ENCODE data around the gene ZBTB7A.
A peak's percentile ranks its signal among the peaks of the same experiment; 100 is the strongest.

Gene ZBTB7A

GRCh38 chr19:4061178-4061682 is 5.5 kb downstream of the ZBTB7A start:
- no peaks in the 10 kb centered on the region for H3K27me3 ChIP-seq (ENCODE audit: control insufficient read depth in 1 of 2, insufficient read depth in 1 of 2, low read length in 2 of 2)
- H3K14ac ChIP-seq (ENCODE audit: low read length in 2 of 2), result peak overlapping the region in 1 of 2 experiments; percentile 26
- peaks cover 20 to 61% of the 10 kb centered on the region in 2 experiments for H3K36me3 ChIP-seq (ENCODE audit: control insufficient read depth in 1 of 2, insufficient read depth in 2 of 2, low read depth in 1 of 2, low read length in 2 of 2)
- H3K4ac ChIP-seq (ENCODE audit: low read depth in 1 of 2, low read length in 2 of 2), result no peak overlapping the region
- no peak overlapping the region for H2BK5ac ChIP-seq (ENCODE audit: low read depth, low read length, poor library complexity, severe bottlenecking)
- peak overlapping the region in 1 of 2 experiments; percentile 59 for H2BK12ac ChIP-seq (ENCODE audit: low read length in 2 of 2)
- H2AFZ ChIP-seq (ENCODE audit: low read depth, low read length), result no peak overlapping the region
- peaks cover 59% of the 10 kb centered on the region for H3K4me1 ChIP-seq (ENCODE audit: control insufficient read depth, insufficient read depth, low read depth, low read length)
- H3K4me2 ChIP-seq (ENCODE audit: low read length, poor library complexity, severe bottlenecking), result peak overlapping the region; percentile 42
- peak overlapping the region; percentile 83 for H2AK5ac ChIP-seq (ENCODE audit: low read length, severe bottlenecking)
- H4K91ac ChIP-seq (ENCODE audit: low read length), result no peak overlapping the region
- WGBS, result 53% methylated on average over 20 of the region's 23 CpGs
- H2BK15ac ChIP-seq (ENCODE audit: low read depth, poor library complexity, severe bottlenecking), result no peak overlapping the region
- H3K9me3 ChIP-seq (ENCODE audit: control insufficient read depth, low read length), result no peaks in the 10 kb centered on the region
- H2BK120ac ChIP-seq (ENCODE audit: low read depth, low read length), result no peak overlapping the region
- no peaks in the 10 kb centered on the region for H3K79me1 ChIP-seq (replicated peaks; ENCODE audit: low read length, poor library complexity, severe bottlenecking)
- H3K27ac ChIP-seq (ENCODE audit: low read length, poor library complexity, severe bottlenecking), result no peak overlapping the region
- peak overlapping the region; percentile 92 for H3K9ac ChIP-seq (ENCODE audit: low read length)
- H3K23ac ChIP-seq (ENCODE audit: low read length in 2 of 2), result no peak overlapping the region
- peak overlapping the region in 1 of 2 experiments; percentile 53 for H3K18ac ChIP-seq (ENCODE audit: low read depth in 1 of 2, low read length in 2 of 2)
- no peak for DNase-seq
- peak overlapping the region in 1 of 2 experiments; percentile 85 for H3K4me3 ChIP-seq (ENCODE audit: insufficient read depth in 1 of 2, low read depth in 1 of 2, low read length in 2 of 2)
- H4K8ac ChIP-seq (ENCODE audit: low read length), result no peak overlapping the region

GRCh38 chr19:4060621-4061177 is 6.0 kb downstream of the ZBTB7A start:
- peak overlapping the region in 1 of 2 experiments; percentile 85 for H3K4me3 ChIP-seq (ENCODE audit: insufficient read depth in 1 of 2, low read depth in 1 of 2, low read length in 2 of 2)
- no peaks in the 10 kb centered on the region for H3K27me3 ChIP-seq (ENCODE audit: control insufficient read depth in 1 of 2, insufficient read depth in 1 of 2, low read length in 2 of 2)
- H2BK120ac ChIP-seq (ENCODE audit: low read depth, low read length), result peak overlapping the region; percentile 6
- no peak overlapping the region for H2BK5ac ChIP-seq (ENCODE audit: low read depth, low read length, poor library complexity, severe bottlenecking)
- peak overlapping the region; percentile 55 to 65 for H3K18ac ChIP-seq (ENCODE audit: low read depth in 1 of 2, low read length in 2 of 2)
- no peak overlapping the region for H3K4me2 ChIP-seq (ENCODE audit: low read length, poor library complexity, severe bottlenecking)
- H4K91ac ChIP-seq (ENCODE audit: low read length), result peak overlapping the region; percentile 70
- peak overlapping the region; percentile 38 for H2AK5ac ChIP-seq (ENCODE audit: low read length, severe bottlenecking)
- H2BK12ac ChIP-seq (ENCODE audit: low read length in 2 of 2), result peak overlapping the region in 1 of 2 experiments; percentile 15
- H3K9ac ChIP-seq (ENCODE audit: low read length), result peak overlapping the region; percentile 92
- H3K4me1 ChIP-seq (ENCODE audit: control insufficient read depth, insufficient read depth, low read depth, low read length), result peaks cover 61% of the 10 kb centered on the region
- no peak for DNase-seq
- no peak overlapping the region for H3K23ac ChIP-seq (ENCODE audit: low read length in 2 of 2)
- no peak overlapping the region for H2AFZ ChIP-seq (ENCODE audit: low read depth, low read length)
- H3K14ac ChIP-seq (ENCODE audit: low read length in 2 of 2), result peak overlapping the region in 1 of 2 experiments; percentile 87
- WGBS, result 98% methylated on average over 15 of the region's 16 CpGs
- peak overlapping the region in 1 of 2 experiments; percentile 14 for H3K4ac ChIP-seq (ENCODE audit: low read depth in 1 of 2, low read length in 2 of 2)
- H3K27ac ChIP-seq (ENCODE audit: low read length, poor library complexity, severe bottlenecking), result no peak overlapping the region
- peaks cover 25 to 66% of the 10 kb centered on the region in 2 experiments for H3K36me3 ChIP-seq (ENCODE audit: control insufficient read depth in 1 of 2, insufficient read depth in 2 of 2, low read depth in 1 of 2, low read length in 2 of 2)
- no peak overlapping the region for H2BK15ac ChIP-seq (ENCODE audit: low read depth, poor library complexity, severe bottlenecking)
- no peaks in the 10 kb centered on the region for H3K79me1 ChIP-seq (replicated peaks; ENCODE audit: low read length, poor library complexity, severe bottlenecking)
- peak overlapping the region; percentile 80 for H4K8ac ChIP-seq (ENCODE audit: low read length)
- H3K9me3 ChIP-seq (ENCODE audit: control insufficient read depth, low read length), result no peaks in the 10 kb centered on the region

DNA sequence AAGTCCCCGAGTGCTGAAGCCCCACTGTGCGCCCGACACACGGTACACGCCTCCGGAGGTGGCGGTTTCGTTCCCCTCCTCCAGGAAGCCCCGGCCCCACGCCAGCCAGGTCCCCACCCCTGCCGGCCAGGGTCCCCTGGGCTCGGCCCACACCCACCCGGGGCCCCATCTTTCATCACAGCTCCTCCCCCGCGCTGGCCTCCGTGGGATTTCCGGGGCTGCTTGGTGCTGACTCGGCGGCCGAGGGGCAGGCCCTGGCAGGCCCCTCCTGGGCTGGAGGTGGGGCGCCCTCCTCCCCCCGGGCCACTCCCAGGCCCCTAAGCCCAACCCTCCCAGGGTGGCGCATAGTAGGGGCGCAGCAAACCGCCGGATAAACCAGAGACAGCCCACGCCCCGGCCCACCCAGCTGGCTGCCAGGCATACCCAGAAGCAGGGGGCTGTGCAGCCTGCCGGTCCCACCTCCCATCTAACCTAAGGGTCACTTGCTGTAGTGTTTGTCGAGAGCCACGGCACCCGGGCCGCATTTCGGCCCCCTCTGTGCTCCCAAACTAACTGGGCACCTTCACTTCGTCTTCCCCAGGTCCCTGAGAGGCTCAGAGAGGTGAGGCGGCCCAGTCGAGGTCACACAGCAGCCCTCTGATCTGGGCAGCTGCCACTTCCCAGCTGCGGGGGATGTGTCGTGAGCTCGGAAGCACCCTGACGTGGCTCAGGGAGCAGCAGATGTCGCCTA is 6.6 kb downstream of the ZBTB7A start:
- Histone ChIP-seq H4K8ac (ENCODE audit: low read length) (peak overlapping the region; percentile 80), H3K4me1 (ENCODE audit: control insufficient read depth, insufficient read depth, low read depth, low read length) (peaks cover 61% of the 10 kb centered on the region), H3K4me2 (ENCODE audit: low read length, poor library complexity, severe bottlenecking) (no peak overlapping the region), H3K36me3 (ENCODE audit: control insufficient read depth in 1 of 2, insufficient read depth in 2 of 2, low read depth in 1 of 2, low read length in 2 of 2) (peaks cover 27 to 69% of the 10 kb centered on the region in 2 experiments), H3K14ac (ENCODE audit: low read length in 2 of 2) (peak overlapping the region in 1 of 2 experiments; percentile 87), H3K4me3 (ENCODE audit: insufficient read depth in 1 of 2, low read depth in 1 of 2, low read length in 2 of 2) (peak overlapping the region in 1 of 2 experiments; percentile 85), H3K4ac (ENCODE audit: low read depth in 1 of 2, low read length in 2 of 2) (peak overlapping the region; percentile 59 to 86), H2AK5ac (ENCODE audit: low read length, severe bottlenecking) (peak overlapping the region; percentile 75), H3K9me3 (ENCODE audit: control insufficient read depth, low read length) (no peaks in the 10 kb centered on the region), H3K23ac (ENCODE audit: low read length in 2 of 2) (peak overlapping the region in 1 of 2 experiments; percentile 38), H3K27ac (ENCODE audit: low read length, poor library complexity, severe bottlenecking) (peak overlapping the region; percentile 83), H2AFZ (ENCODE audit: low read depth, low read length) (no peak overlapping the region), H3K9ac (ENCODE audit: low read length) (peak overlapping the region; percentile 92), H2BK15ac (ENCODE audit: low read depth, poor library complexity, severe bottlenecking) (no peak overlapping the region), H3K18ac (ENCODE audit: low read depth in 1 of 2, low read length in 2 of 2) (peak overlapping the region; percentile 55 to 65), H4K91ac (ENCODE audit: low read length) (peak overlapping the region; percentile 70), H2BK12ac (ENCODE audit: low read length in 2 of 2) (peak overlapping the region in 1 of 2 experiments; percentile 15), H2BK5ac (ENCODE audit: low read depth, low read length, poor library complexity, severe bottlenecking) (no peak overlapping the region), H2BK120ac (ENCODE audit: low read depth, low read length) (peak overlapping the region; percentile 86), H3K27me3 (ENCODE audit: control insufficient read depth in 1 of 2, insufficient read depth in 1 of 2, low read length in 2 of 2) (no peaks in the 10 kb centered on the region), H3K79me1 (replicated peaks; ENCODE audit: low read length, poor library complexity, severe bottlenecking) (no peaks in the 10 kb centered on the region)
- DNase-seq, result no peak
- WGBS, result 81% methylated on average over 42 of the region's 42 CpGs

DNA sequence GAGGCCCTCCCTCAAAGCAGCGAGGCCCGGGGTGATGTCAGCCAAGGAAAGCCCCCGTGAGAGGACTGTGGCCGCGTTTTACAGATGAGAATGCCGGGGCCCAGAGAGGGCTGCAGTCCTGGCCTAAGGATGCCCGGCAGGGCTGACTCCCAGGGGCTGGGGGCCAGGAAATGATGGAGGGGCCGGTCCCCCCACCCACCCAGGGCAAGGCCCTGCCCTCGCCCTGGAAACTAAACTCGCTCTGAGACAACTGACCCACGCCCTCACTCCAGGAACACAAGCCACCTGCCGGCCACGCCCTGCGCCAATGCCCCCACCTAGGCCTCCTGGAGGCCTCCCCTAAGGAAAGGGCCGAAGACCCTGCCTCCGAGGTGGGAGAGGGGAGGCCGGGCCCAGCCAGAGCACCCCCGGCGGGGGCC is 7.2 kb downstream of the ZBTB7A start:
- WGBS, result 83% methylated on average over 19 of the region's 19 CpGs
- peaks cover 61% of the 10 kb centered on the region for H3K4me1 ChIP-seq (ENCODE audit: control insufficient read depth, insufficient read depth, low read depth, low read length)
- no peak for DNase-seq

More for the DNA sequence above, 7.2 kb downstream of the ZBTB7A start:
- peak overlapping the region in 1 of 2 experiments; percentile 51 for H3K4me3 ChIP-seq (ENCODE audit: insufficient read depth in 1 of 2, low read depth in 1 of 2, low read length in 2 of 2)
- peak overlapping the region; percentile 11 to 15 for H2BK12ac ChIP-seq (ENCODE audit: low read length in 2 of 2)
- peak overlapping the region; percentile 95 for H2BK15ac ChIP-seq (ENCODE audit: low read depth, poor library complexity, severe bottlenecking)
- H3K4me2 ChIP-seq (ENCODE audit: low read length, poor library complexity, severe bottlenecking), result no peak overlapping the region
- H3K18ac ChIP-seq (ENCODE audit: low read depth in 1 of 2, low read length in 2 of 2), result peak overlapping the region; percentile 33 to 85
- H3K4ac ChIP-seq (ENCODE audit: low read depth in 1 of 2, low read length in 2 of 2), result peak overlapping the region; percentile 84 to 91
- H3K36me3 ChIP-seq (ENCODE audit: control insufficient read depth in 1 of 2, insufficient read depth in 2 of 2, low read depth in 1 of 2, low read length in 2 of 2), result peaks cover 33 to 73% of the 10 kb centered on the region in 2 experiments
- H3K9ac ChIP-seq (ENCODE audit: low read length), result peak overlapping the region; percentile 88
- no peaks in the 10 kb centered on the region for H3K27me3 ChIP-seq (ENCODE audit: control insufficient read depth in 1 of 2, insufficient read depth in 1 of 2, low read length in 2 of 2)
- no peak overlapping the region for H2BK5ac ChIP-seq (ENCODE audit: low read depth, low read length, poor library complexity, severe bottlenecking)
- H3K14ac ChIP-seq (ENCODE audit: low read length in 2 of 2), result no peak overlapping the region
- H3K23ac ChIP-seq (ENCODE audit: low read length in 2 of 2), result no peak overlapping the region
- H3K27ac ChIP-seq (ENCODE audit: low read length, poor library complexity, severe bottlenecking), result peak overlapping the region; percentile 83
- peak overlapping the region; percentile 86 for H2BK120ac ChIP-seq (ENCODE audit: low read depth, low read length)
- no peak overlapping the region for H4K91ac ChIP-seq (ENCODE audit: low read length)
- H3K9me3 ChIP-seq (ENCODE audit: control insufficient read depth, low read length), result no peaks in the 10 kb centered on the region
- peak overlapping the region; percentile 76 for H4K8ac ChIP-seq (ENCODE audit: low read length)
- H2AK5ac ChIP-seq (ENCODE audit: low read length, severe bottlenecking), result peak overlapping the region; percentile 75
- H3K79me1 ChIP-seq (replicated peaks; ENCODE audit: low read length, poor library complexity, severe bottlenecking), result no peaks in the 10 kb centered on the region
- H2AFZ ChIP-seq (ENCODE audit: low read depth, low read length), result no peak overlapping the region

Data from mesenchymal stem cell (in vitro differentiated cells and primary cell).